H1 (cell line): ENCODE measurements around the gene CHODL. TPM values are rescaled to one million over a fixed set of nuclear protein-coding genes. Genes with fewer than 3 reads are reported as not detected.

ENCODE experiments used
- CHD1 ChIP-seq: IDR thresholded peaks from 2 replicates; pipeline ENCODE4 v1.6.1; 2012; ENCODE audit warnings: low read depth, low read length, improper control_type of control experiment
- CREB1 ChIP-seq: IDR thresholded peaks from 2 replicates; pipeline ENCODE4 v1.6.1; 2012; ENCODE audit warnings: inconsistent platforms
- EZH2 ChIP-seq: fragments of 200-600 bp; sonication (generic); IDR thresholded peaks from 2 replicates; pipeline ENCODE4 v1.7.1; 2012; ENCODE audit warnings: low read depth, mild to moderate bottlenecking, moderate library complexity, low read length, inconsistent platforms; ENCODE audit not compliant: severe bottlenecking
- MAFK ChIP-seq: IDR thresholded peaks from 2 replicates; pipeline ENCODE4 v1.6.1; 2012; ENCODE audit warnings: low read depth, mild to moderate bottlenecking, improper control_type of control experiment, low read length
- POU5F1 ChIP-seq: IDR thresholded peaks from 2 replicates; pipeline ENCODE4 v1.6.1; 2011; ENCODE audit warnings: low read depth, mild to moderate bottlenecking, low read length, moderate library complexity
- RNF2 ChIP-seq: fragments of 200-900, 300-1000 bp; sonication (generic); IDR thresholded peaks from 2 replicates; pipeline ENCODE4 v1.7.1; 2016; ENCODE audit warnings: borderline replicate concordance, low read depth, mild to moderate bottlenecking, antibody characterized with exemption, low read length; ENCODE audit not compliant: poor library complexity, severe bottlenecking; ENCODE audit errors: missing control alignments
- polyA plus RNA-seq, 7 experiments: library from polyadenylated mRNA; depleted of rRNA in 3 of 7; stranded (reverse) in 5 of 7; unstranded in 2 of 7; fragments of >200 nt in 5 of 7; fragments of 200-250 nt in 2 of 7; gene quantifications; 1 replicate in 5 of 7; 2 replicates in 1 of 7; 4 replicates in 1 of 7; pipeline versions ENCODE4 v1.2.1 to v1.2.3, GENCODE V29; 2011 to 2013; ENCODE audit warnings: missing spikeins in 2 of 7, mixed read lengths in 2 of 7
- total RNA-seq: library from RNA; stranded (reverse); fragmentation: NEBNext Ultra II Directional; extraction: Animal tissue kit (Norgen Biotek cat#: 25700); gene quantifications from 2 replicates; pipeline ENCODE4 v1.2.1, GENCODE V29; 2021
- TF ChIP-seq, protein P1 (sequence below): fragments of 300-600 bp; sonication (generic); IDR thresholded peaks from 2 replicates; pipeline ENCODE4 v1.7.1; 2012; ENCODE audit warnings: low read length, moderate library complexity, mild to moderate bottlenecking, inconsistent platforms; ENCODE audit not compliant: insufficient replicate concordance
- TF ChIP-seq, protein P2 (sequence below): IDR thresholded peaks from 2 replicates; pipeline ENCODE4 v1.6.1; 2012; ENCODE audit warnings: inconsistent platforms
- TF ChIP-seq, protein P3 (sequence below): IDR thresholded peaks from 2 replicates; pipeline ENCODE4 v1.6.1; 2012; ENCODE audit warnings: low read length, inconsistent platforms

CHODL gene
- total and polyA plus RNA-seq, 2 of the 8 experiments (the other 6 are each of a cell fraction or from before 2014, with no cell fraction given) = 0.39 to 0.82 TPM

GRCh38 chr21:18274370-18274769, 29.7 kb downstream of the CHODL start (continued):
- TF ChIP-seq, protein P1, sequence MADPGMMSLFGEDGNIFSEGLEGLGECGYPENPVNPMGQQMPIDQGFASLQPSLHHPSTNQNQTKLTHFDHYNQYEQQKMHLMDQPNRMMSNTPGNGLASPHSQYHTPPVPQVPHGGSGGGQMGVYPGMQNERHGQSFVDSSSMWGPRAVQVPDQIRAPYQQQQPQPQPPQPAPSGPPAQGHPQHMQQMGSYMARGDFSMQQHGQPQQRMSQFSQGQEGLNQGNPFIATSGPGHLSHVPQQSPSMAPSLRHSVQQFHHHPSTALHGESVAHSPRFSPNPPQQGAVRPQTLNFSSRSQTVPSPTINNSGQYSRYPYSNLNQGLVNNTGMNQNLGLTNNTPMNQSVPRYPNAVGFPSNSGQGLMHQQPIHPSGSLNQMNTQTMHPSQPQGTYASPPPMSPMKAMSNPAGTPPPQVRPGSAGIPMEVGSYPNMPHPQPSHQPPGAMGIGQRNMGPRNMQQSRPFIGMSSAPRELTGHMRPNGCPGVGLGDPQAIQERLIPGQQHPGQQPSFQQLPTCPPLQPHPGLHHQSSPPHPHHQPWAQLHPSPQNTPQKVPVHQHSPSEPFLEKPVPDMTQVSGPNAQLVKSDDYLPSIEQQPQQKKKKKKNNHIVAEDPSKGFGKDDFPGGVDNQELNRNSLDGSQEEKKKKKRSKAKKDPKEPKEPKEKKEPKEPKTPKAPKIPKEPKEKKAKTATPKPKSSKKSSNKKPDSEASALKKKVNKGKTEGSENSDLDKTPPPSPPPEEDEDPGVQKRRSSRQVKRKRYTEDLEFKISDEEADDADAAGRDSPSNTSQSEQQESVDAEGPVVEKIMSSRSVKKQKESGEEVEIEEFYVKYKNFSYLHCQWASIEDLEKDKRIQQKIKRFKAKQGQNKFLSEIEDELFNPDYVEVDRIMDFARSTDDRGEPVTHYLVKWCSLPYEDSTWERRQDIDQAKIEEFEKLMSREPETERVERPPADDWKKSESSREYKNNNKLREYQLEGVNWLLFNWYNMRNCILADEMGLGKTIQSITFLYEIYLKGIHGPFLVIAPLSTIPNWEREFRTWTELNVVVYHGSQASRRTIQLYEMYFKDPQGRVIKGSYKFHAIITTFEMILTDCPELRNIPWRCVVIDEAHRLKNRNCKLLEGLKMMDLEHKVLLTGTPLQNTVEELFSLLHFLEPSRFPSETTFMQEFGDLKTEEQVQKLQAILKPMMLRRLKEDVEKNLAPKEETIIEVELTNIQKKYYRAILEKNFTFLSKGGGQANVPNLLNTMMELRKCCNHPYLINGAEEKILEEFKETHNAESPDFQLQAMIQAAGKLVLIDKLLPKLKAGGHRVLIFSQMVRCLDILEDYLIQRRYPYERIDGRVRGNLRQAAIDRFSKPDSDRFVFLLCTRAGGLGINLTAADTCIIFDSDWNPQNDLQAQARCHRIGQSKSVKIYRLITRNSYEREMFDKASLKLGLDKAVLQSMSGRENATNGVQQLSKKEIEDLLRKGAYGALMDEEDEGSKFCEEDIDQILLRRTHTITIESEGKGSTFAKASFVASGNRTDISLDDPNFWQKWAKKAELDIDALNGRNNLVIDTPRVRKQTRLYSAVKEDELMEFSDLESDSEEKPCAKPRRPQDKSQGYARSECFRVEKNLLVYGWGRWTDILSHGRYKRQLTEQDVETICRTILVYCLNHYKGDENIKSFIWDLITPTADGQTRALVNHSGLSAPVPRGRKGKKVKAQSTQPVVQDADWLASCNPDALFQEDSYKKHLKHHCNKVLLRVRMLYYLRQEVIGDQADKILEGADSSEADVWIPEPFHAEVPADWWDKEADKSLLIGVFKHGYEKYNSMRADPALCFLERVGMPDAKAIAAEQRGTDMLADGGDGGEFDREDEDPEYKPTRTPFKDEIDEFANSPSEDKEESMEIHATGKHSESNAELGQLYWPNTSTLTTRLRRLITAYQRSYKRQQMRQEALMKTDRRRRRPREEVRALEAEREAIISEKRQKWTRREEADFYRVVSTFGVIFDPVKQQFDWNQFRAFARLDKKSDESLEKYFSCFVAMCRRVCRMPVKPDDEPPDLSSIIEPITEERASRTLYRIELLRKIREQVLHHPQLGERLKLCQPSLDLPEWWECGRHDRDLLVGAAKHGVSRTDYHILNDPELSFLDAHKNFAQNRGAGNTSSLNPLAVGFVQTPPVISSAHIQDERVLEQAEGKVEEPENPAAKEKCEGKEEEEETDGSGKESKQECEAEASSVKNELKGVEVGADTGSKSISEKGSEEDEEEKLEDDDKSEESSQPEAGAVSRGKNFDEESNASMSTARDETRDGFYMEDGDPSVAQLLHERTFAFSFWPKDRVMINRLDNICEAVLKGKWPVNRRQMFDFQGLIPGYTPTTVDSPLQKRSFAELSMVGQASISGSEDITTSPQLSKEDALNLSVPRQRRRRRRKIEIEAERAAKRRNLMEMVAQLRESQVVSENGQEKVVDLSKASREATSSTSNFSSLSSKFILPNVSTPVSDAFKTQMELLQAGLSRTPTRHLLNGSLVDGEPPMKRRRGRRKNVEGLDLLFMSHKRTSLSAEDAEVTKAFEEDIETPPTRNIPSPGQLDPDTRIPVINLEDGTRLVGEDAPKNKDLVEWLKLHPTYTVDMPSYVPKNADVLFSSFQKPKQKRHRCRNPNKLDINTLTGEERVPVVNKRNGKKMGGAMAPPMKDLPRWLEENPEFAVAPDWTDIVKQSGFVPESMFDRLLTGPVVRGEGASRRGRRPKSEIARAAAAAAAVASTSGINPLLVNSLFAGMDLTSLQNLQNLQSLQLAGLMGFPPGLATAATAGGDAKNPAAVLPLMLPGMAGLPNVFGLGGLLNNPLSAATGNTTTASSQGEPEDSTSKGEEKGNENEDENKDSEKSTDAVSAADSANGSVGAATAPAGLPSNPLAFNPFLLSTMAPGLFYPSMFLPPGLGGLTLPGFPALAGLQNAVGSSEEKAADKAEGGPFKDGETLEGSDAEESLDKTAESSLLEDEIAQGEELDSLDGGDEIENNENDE = no peak
- no peak for TF ChIP-seq MAFK
- no peak for TF ChIP-seq EZH2
- TF ChIP-seq, protein P2, sequence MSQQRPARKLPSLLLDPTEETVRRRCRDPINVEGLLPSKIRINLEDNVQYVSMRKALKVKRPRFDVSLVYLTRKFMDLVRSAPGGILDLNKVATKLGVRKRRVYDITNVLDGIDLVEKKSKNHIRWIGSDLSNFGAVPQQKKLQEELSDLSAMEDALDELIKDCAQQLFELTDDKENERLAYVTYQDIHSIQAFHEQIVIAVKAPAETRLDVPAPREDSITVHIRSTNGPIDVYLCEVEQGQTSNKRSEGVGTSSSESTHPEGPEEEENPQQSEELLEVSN = no peak
- no peak for TF ChIP-seq RNF2
- no peak for TF ChIP-seq CREB1
- TF ChIP-seq, protein P3, sequence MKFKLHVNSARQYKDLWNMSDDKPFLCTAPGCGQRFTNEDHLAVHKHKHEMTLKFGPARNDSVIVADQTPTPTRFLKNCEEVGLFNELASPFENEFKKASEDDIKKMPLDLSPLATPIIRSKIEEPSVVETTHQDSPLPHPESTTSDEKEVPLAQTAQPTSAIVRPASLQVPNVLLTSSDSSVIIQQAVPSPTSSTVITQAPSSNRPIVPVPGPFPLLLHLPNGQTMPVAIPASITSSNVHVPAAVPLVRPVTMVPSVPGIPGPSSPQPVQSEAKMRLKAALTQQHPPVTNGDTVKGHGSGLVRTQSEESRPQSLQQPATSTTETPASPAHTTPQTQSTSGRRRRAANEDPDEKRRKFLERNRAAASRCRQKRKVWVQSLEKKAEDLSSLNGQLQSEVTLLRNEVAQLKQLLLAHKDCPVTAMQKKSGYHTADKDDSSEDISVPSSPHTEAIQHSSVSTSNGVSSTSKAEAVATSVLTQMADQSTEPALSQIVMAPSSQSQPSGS = no peak
- TF ChIP-seq CHD1 = no peak
- no peak for TF ChIP-seq POU5F1
